ENCODE measurements around the gene F2. TPM values are rescaled to one million over a fixed set of nuclear protein-coding genes. Genes with fewer than 3 reads are reported as not detected.

F2 gene
- total RNA-seq, 2 donors from 2014 or later, result 1.8 TPM; not detected in 1

DNA sequence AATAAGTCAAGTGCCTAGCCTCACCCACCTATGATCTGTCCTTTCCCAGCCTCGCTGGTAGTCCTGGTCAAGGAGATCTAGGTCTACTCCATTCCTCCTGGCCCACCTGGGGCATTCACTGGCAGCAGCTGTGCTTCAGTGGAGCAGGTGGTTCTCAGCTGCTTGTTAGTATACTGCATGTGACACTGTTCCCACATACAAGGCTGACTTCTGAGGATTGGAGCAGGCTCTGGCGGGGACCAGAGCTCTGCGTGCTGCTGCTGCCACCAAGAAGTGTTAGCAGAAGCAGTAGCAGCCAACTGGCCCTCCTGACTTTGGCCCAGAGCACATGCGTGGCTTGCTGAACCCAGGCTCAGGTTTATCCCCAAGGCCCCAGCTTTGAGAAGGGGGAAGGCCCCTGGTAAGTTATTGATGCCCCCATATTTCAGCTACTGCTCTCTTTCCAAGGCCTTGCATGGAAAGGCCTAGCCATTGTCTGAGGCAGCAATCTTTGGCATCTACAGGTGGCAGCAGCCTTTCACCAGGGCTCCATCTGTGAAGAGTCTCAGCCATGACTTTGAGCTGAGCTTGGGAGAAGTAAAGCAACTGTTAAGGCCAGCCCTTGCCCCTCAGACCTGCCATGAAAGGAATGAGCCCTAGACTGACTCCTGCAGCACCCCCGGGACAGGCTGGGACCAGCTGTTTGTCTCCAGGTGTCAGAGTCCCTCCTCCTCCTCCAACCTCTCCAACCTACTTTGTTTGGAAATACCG, 45.1 kb upstream of the F2 start:
- 59% methylated on average over 6 of the region's 6 CpGs for WGBS
- Histone ChIP-seq H3K4me1 (replicated peaks) (peaks cover 11% of the 10 kb centered on the region), H3K4me3 (no peak overlapping the region), H3K36me3 (peaks cover 7 to 18% of the 10 kb centered on the region in 2 donors), H3K27ac (peak overlapping the region; percentile 68 to 75), H3K9me3 (no peaks in the 10 kb centered on the region), H3K27me3 (replicated peaks; ENCODE audit: insufficient read depth) (no peaks in the 10 kb centered on the region)
- TF ChIP-seq, protein P1, sequence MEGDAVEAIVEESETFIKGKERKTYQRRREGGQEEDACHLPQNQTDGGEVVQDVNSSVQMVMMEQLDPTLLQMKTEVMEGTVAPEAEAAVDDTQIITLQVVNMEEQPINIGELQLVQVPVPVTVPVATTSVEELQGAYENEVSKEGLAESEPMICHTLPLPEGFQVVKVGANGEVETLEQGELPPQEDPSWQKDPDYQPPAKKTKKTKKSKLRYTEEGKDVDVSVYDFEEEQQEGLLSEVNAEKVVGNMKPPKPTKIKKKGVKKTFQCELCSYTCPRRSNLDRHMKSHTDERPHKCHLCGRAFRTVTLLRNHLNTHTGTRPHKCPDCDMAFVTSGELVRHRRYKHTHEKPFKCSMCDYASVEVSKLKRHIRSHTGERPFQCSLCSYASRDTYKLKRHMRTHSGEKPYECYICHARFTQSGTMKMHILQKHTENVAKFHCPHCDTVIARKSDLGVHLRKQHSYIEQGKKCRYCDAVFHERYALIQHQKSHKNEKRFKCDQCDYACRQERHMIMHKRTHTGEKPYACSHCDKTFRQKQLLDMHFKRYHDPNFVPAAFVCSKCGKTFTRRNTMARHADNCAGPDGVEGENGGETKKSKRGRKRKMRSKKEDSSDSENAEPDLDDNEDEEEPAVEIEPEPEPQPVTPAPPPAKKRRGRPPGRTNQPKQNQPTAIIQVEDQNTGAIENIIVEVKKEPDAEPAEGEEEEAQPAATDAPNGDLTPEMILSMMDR (IDR thresholded peaks at IDR 0.05), result no peak
- TF ChIP-seq POLR2A (IDR thresholded peaks at IDR 0.05) (no peak), POLR2AphosphoS5 (IDR thresholded peaks at IDR 0.05) (no peak)
- intact Hi-C loops (cut with DNase I), result no loop called here
- DNase-seq (ENCODE audit: low spot score), result no peak

DNA sequence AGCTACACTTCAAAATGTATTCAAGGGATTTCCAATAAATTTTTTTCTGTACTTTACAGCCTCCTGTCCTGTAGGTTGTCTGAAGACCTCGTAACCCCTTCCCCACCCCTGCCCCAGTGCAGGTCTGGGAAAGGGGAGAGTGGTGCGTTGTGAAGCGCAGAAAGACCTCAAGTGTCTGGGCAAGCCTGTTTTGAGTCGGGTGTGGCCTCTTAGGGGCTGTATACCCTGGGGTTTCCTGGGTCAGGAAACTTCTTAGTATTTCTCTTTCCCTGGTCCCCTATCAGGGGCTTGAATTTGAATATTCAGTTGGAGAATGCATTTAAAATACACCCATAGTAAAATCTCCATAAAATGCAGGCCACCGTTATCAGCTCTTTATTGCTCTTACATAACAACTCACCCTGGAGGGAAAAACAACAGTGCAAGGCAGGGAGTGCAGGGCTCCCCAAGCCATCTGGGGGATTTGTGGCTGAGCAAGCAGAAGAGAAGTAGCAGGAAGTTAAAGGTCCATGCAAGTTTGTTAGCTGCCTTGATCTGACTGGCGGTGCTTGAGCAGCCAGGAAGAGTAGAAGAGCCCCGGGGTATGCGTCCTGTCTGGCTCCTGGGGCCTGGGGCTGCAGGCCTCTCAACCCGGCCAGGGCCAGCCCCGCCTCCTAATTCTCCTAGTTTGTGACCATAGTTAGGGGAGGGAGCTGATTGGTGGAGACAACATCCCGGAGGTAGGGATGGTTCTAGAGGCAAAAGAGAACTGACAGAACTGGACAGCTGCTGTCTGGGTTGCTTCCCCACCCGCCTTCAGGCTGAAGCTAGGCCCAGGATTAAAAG, 44.3 kb upstream of the F2 start:
- TF ChIP-seq POLR2AphosphoS5 (IDR thresholded peaks at IDR 0.05) (no peak), POLR2A (IDR thresholded peaks at IDR 0.05) (no peak)
- TF ChIP-seq, protein P1 (IDR thresholded peaks at IDR 0.05), result no peak
- H3K36me3 ChIP-seq, result peaks cover 11 to 21% of the 10 kb centered on the region in 2 donors
- no peaks in the 10 kb centered on the region for H3K27me3 ChIP-seq (replicated peaks; ENCODE audit: insufficient read depth)
- 40% methylated on average over 12 of the region's 12 CpGs for WGBS
- DNase-seq (ENCODE audit: low spot score), result no peak
- peaks cover 11% of the 10 kb centered on the region for H3K4me1 ChIP-seq (replicated peaks)
- H3K27ac ChIP-seq, result peak overlapping the region; percentile 68 to 75
- intact Hi-C loops (cut with DNase I), result no loop called here
- H3K4me3 ChIP-seq, result no peak overlapping the region
- no peaks in the 10 kb centered on the region for H3K9me3 ChIP-seq

DNA sequence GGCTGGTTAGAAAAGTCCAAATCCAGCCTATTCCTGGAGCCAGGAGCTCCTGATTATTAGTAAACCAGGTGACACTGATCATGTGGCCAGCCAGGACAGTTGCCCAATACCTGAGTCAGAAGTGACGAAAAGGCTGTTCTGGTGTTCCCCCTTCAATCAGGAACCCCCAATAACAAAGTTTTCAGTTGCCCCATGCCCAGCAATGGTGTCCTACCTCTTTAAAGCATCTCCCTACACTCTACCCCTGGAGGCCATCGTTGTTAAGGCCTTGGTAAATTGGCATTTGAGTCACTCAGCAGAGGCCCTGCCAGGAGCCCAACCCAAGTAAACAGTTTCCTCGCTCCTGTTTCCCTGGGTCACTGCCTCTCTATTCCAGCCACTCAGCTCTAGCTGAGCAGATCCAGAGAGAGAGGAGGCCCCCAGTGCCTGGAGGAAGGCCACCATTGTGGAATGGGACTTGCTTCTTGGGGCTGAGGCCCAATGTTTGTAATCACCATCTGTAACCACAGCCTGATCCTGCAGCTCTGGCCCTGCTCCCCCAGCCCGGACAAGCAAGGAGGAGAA, 43.6 kb upstream of the F2 start:
- Histone ChIP-seq H3K4me3 (no peak overlapping the region), H3K4me1 (replicated peaks) (peaks cover 11% of the 10 kb centered on the region), H3K36me3 (peaks cover 17 to 24% of the 10 kb centered on the region in 2 donors), H3K27ac (peak overlapping the region; percentile 68 to 75), H3K9me3 (no peaks in the 10 kb centered on the region), H3K27me3 (replicated peaks; ENCODE audit: insufficient read depth) (no peaks in the 10 kb centered on the region)
- WGBS, result 4% methylated on average over 4 of the region's 4 CpGs
- TF ChIP-seq, protein P1 (IDR thresholded peaks at IDR 0.05), result peak in 1 of 4 experiments; percentile 21
- TF ChIP-seq POLR2AphosphoS5 (IDR thresholded peaks at IDR 0.05), result peak; percentile 65
- TF ChIP-seq POLR2A (IDR thresholded peaks at IDR 0.05), result no peak
- intact Hi-C loops (cut with DNase I), result no loop called here
- peak; percentile 55 for DNase-seq (ENCODE audit: low spot score)

DNA sequence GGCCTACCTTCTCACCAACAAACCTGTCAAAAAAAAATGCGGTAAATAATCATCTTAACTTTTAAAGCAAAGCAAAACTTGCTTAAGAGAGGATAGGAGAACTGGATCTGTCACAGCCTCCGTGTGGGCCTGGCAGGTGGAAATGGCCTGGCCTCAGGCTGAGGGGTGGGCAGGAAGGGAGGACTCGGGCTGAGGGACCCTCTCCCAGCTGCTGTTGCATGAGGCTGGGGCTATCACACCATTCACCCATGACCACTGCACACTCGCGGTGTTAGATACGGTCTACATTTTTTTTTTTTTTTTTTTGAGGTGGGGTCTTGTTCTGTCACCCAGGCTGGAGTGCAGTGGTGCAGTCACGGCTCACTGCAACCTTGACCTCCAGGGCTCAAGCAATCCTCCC, 43.1 kb upstream of the F2 start:
- peaks cover 23 to 30% of the 10 kb centered on the region in 2 donors for H3K36me3 ChIP-seq

More for the DNA sequence above, 43.1 kb upstream of the F2 start:
- intact Hi-C loops (cut with DNase I), result no loop called here
- Histone ChIP-seq H3K9me3 (no peaks in the 10 kb centered on the region), H3K4me3 (no peak overlapping the region), H3K27ac (peak overlapping the region; percentile 68 to 75), H3K4me1 (replicated peaks) (peaks cover 11% of the 10 kb centered on the region), H3K27me3 (replicated peaks; ENCODE audit: insufficient read depth) (no peaks in the 10 kb centered on the region)
- no peak for DNase-seq (ENCODE audit: low spot score)
- 70% methylated on average over 7 of the region's 7 CpGs for WGBS
- no peak for TF ChIP-seq POLR2AphosphoS5 (IDR thresholded peaks at IDR 0.05)
- TF ChIP-seq POLR2A (IDR thresholded peaks at IDR 0.05), result no peak
- TF ChIP-seq, protein P1 (IDR thresholded peaks at IDR 0.05), result no peak

All from prostate gland (tissue), 2 donors.